ENCODE measurements around the gene BCKDHB.

DNA sequence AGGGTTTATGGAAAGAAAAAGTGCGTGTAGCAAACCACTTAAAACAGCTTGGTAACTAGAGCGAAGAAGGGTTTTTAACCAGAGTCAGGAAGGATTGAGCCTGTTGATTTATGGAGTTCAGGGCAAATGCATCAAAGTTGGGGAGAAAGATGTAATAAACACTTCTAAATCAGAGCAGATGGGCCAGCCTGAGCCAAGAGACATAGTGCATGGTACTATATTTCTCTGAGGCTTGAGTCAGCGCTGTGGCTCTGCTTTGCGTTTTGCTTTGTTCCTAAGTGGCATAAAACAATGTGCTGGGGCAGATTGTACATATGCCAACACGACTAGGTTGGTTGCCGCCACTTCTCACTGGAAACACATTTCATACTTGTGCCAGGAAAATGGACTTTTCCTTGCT is 111.3 kb downstream of the BCKDHB start:
- TF ChIP-seq POLR2AphosphoS5 (IDR thresholded peaks at IDR 0.05; ENCODE audit: low read depth, low read length) = no peak
- no peak for TF ChIP-seq NRF1 (IDR thresholded peaks at IDR 0.05; ENCODE audit: low read depth, low read length)
- TF ChIP-seq CTCF (IDR thresholded peaks at IDR 0.05) = no peak
- TF ChIP-seq, protein P1, sequence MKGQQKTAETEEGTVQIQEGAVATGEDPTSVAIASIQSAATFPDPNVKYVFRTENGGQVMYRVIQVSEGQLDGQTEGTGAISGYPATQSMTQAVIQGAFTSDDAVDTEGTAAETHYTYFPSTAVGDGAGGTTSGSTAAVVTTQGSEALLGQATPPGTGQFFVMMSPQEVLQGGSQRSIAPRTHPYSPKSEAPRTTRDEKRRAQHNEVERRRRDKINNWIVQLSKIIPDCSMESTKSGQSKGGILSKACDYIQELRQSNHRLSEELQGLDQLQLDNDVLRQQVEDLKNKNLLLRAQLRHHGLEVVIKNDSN (IDR thresholded peaks at IDR 0.05; ENCODE audit: borderline replicate concordance, low read depth) = no peak
- peak; percentile 43; the same call in 1 of the 2 replicates for TF ChIP-seq NFIC (IDR thresholded peaks at IDR 0.05; ENCODE audit: borderline replicate concordance)
- TF ChIP-seq RXRA (IDR thresholded peaks at IDR 0.05; ENCODE audit: borderline replicate concordance, low read depth) = no peak
- TF ChIP-seq TCF12 (IDR thresholded peaks at IDR 0.05) = peak; percentile 72
- TF ChIP-seq RAD21 (IDR thresholded peaks at IDR 0.05; ENCODE audit: low read length) = no peak
- TF ChIP-seq USF2 (IDR thresholded peaks at IDR 0.05; ENCODE audit: borderline replicate concordance, low read depth, low read length) = no peak

All from SK-N-SH (cell line).